ENCODE results near the gene ESYT1.

- no peak for TF ChIP-seq EZH2 (IDR thresholded peaks at IDR 0.05; ENCODE audit: borderline replicate concordance, low read depth, low read length, severe bottlenecking)
- TF ChIP-seq, protein P1, sequence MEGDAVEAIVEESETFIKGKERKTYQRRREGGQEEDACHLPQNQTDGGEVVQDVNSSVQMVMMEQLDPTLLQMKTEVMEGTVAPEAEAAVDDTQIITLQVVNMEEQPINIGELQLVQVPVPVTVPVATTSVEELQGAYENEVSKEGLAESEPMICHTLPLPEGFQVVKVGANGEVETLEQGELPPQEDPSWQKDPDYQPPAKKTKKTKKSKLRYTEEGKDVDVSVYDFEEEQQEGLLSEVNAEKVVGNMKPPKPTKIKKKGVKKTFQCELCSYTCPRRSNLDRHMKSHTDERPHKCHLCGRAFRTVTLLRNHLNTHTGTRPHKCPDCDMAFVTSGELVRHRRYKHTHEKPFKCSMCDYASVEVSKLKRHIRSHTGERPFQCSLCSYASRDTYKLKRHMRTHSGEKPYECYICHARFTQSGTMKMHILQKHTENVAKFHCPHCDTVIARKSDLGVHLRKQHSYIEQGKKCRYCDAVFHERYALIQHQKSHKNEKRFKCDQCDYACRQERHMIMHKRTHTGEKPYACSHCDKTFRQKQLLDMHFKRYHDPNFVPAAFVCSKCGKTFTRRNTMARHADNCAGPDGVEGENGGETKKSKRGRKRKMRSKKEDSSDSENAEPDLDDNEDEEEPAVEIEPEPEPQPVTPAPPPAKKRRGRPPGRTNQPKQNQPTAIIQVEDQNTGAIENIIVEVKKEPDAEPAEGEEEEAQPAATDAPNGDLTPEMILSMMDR (IDR thresholded peaks at IDR 0.05; ENCODE audit: borderline replicate concordance, extremely low read depth, low read length, poor library complexity, severe bottlenecking) = no peak
Observed at GRCh38 chr12:56082382-56082781, 45.7 kb upstream of the ESYT1 start.

Data from DND-41 (cell line).